WTC11 (cell line): ENCODE results near the gene TMEM50A.
"Not testable (repeated sequence)": the region's sequence is repeated elsewhere in the genome, so short reads cannot be mapped to it uniquely, and the experiment has no call there.

Source experiments
- ETV6 ChIP-seq: sonication (generic); formaldehyde crosslinking; IDR thresholded peaks from 2 replicates; pipeline ENCODE4 v1.8.1; 2022; ENCODE audit warnings: mild to moderate bottlenecking, missing genetic modification reagents
- KAT7 ChIP-seq: sonication (generic); formaldehyde crosslinking; IDR thresholded peaks from 2 replicates; pipeline ENCODE4 v1.8.1; 2023; ENCODE audit warnings: missing genetic modification reagents, mild to moderate bottlenecking, borderline replicate concordance
- NR1H2 ChIP-seq: sonication (generic); formaldehyde crosslinking; IDR thresholded peaks from 2 replicates; pipeline ENCODE4 v1.9.0; 2021; ENCODE audit warnings: mild to moderate bottlenecking, moderate library complexity, missing genetic modification reagents
- ZNF416 ChIP-seq: fragments of 250-450 bp; sonication (Bioruptor Pico); IDR thresholded peaks from 2 replicates; pipeline ENCODE4 v1.9.0; 2021; ENCODE audit warnings: mild to moderate bottlenecking, inconsistent platforms
- TF ChIP-seq, protein P1 (sequence below): fragments of 200-600 bp; IDR thresholded peaks from 2 replicates; pipeline ENCODE4 v1.8.0; 2022; ENCODE audit warnings: antibody characterized with exemption

GRCh38 chr1:25409641-25410427, 71.7 kb downstream of the TMEM50A start:
- TF ChIP-seq, protein P1, sequence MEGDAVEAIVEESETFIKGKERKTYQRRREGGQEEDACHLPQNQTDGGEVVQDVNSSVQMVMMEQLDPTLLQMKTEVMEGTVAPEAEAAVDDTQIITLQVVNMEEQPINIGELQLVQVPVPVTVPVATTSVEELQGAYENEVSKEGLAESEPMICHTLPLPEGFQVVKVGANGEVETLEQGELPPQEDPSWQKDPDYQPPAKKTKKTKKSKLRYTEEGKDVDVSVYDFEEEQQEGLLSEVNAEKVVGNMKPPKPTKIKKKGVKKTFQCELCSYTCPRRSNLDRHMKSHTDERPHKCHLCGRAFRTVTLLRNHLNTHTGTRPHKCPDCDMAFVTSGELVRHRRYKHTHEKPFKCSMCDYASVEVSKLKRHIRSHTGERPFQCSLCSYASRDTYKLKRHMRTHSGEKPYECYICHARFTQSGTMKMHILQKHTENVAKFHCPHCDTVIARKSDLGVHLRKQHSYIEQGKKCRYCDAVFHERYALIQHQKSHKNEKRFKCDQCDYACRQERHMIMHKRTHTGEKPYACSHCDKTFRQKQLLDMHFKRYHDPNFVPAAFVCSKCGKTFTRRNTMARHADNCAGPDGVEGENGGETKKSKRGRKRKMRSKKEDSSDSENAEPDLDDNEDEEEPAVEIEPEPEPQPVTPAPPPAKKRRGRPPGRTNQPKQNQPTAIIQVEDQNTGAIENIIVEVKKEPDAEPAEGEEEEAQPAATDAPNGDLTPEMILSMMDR, result not testable (repeated sequence)
- TF ChIP-seq NR1H2, KAT7, ETV6, ZNF416 (CRISPR knock-in tag): not testable (repeated sequence)
